Stimulated activated CD4-positive, alpha-beta T cell treated with anti-CD3 and anti-CD28 coated beads, Interleukin-1b, Interleukin-23, amount 100 ng/mL, for 1 hour (primary cell): ENCODE results near the gene LTBP2.
"Not testable (repeated sequence)": the region's sequence is repeated elsewhere in the genome, so short reads cannot be mapped to it uniquely, and the experiment has no call there.

Source experiments
- DNase-seq, 2 donors: peaks; one replicate each; pipeline ENCODE4 v3.0.0-alpha.2; 2020; ENCODE audit warnings: low read depth in 2 of 2

LTBP2 gene

GRCh38 chr14:74551001-74551400 is 61.0 kb downstream of the LTBP2 start:
- no peak for DNase-seq

DNA sequence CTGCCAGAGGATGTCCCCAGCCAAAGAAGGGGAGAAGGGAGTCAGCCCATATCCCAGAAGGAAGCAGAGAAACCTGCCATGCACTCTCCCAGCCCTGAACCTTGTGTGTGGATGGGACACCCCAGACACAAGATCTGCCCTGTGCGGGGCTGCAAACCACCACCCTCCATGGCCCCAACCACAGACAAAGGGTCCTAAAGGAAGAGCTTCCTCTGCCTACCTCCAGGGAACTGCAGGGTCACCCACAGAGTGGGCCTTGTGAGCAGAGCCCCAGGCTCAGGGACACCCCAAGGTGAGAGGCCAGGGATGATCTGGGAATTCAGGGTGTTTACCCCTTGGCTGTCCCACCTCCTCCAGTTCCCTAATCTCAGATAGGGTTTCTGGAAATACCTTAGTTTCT is 62.0 kb downstream of the LTBP2 start:
- no peak for DNase-seq

DNA sequence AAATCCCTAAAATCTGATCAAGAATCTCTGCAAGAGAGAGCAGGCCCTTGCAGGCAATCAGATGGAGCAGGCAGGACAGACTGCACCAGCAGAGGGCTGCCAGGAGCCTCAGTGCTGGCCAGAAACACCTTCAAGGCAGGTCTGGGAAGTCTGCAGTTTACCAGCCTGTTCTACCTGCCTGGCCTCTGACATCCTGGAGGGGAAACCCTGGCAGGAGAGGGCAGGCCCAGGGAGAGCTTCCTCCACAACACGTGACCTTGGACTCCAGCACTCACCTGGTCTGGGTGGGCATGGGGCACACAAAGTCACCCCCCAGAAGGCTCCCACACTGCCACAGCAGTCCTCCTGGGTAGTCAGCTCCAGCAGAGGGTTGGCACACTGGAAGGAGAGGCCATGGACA is 62.4 kb downstream of the LTBP2 start:
- no peak for DNase-seq

GRCh38 chr14:74548881-74549280 is 63.2 kb downstream of the LTBP2 start:
- no peak for DNase-seq

DNA sequence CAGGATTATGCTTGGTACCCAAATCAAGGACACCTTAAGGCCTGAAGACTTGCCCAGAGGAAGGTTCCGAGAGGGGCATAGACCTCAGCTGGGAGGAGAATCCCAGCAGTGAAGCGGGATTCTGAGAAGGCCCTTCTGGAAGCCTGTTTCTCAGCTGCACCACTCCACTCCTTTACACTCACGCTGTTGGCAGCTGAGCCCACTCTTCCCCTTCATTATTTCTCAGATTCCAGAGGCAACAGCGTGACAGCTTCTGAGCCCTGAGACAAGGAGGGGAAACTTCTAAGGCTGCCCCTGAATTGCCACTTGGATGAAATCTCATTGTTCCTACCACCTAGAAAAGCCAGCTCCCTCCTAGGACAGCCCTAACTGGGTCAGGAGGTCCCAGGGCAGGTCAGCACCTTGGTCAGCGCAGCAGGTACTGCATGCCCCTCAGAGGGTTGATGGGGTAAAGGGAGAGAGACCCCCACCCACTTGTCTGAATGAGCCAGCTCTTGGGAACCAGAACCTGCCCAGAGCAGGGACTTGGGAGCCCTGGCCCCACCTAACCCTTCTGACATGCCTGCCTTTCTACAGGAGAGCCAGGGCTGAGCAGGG is 64.6 kb downstream of the LTBP2 start:
- DNase-seq, result no peak

GRCh38 chr14:74546416-74546815 is 65.6 kb downstream of the LTBP2 start:
- DNase-seq, result no peak

DNA sequence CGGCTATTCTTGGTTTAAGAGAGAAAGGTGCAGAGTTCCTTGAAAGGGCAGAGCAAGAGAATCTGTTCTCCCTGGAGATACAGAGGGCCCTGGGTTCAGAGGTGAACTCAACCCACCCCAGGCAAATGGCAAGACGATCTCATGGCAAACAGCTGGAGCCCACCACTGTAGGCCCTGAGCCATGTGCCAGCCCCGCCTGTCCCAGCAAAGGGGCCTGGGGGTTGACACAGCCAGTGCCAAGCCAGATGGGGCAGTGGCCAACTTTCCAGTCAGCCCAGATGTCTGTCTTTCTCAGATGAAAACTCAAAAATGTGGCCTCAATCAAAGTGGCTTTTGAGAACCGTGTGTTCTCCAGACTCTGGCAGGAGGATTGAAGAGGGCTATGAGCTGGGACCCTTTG is 66.7 kb downstream of the LTBP2 start:
- no peak for DNase-seq

DNA sequence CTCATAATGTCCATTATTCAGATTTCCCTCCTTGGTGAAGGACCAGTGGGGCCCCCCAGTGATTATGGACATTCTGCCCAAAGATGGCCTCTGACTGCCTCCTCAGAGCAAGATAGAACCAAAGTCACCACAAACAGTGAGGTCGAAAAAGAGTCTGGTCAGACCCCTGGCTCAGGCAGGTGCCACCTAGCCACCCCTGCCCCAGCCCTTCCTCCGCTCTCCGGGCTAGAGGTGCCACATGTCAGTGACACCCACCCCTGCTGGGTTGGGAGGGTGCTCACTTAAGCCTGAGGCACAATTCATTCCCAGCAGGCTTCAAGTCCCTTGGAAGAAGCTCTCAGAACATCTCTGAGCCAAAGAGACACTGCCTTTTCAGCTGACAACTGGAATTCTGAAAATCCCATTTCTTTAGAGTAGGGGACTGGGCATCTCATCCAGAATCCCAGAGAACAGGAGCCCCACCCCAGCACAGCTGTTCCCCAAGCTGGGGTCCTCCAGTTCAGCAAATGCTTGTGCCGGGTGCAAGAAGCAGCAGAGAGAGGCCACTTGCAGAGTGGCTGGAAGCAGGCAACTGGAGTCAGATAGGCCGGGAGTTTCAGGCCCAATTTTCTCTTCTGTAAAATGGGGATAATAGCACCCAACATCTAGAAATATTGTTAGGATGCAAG is 68.1 kb downstream of the LTBP2 start:
- no peak for DNase-seq

- no peak for DNase-seq
These were observed 69.9 kb downstream of the LTBP2 start for GRCh38 chr14:74542056-74542685.

GRCh38 chr14:74541225-74541624 is 70.8 kb downstream of the LTBP2 start:
- no peak for DNase-seq

DNA sequence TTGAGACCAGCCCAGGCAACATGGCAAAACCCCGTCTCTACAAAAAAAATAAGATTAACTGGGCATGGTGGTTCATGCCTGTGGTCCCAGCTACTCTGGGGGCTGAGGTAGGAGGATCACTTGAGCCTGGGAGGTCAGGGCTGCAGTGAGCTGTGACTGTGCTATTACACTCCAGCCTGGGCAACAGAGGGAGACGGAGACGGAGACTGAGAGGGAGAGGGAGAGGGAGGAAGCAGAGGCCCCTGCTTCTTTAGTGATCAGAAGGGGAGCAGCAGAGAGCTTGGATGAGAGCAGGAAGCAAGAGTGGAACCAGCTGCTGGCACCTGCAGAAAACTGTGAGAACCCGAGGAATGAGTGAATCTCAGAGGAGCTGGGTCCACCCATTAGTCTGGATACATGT is 72.5 kb downstream of the LTBP2 start:
- no peak for DNase-seq

DNA sequence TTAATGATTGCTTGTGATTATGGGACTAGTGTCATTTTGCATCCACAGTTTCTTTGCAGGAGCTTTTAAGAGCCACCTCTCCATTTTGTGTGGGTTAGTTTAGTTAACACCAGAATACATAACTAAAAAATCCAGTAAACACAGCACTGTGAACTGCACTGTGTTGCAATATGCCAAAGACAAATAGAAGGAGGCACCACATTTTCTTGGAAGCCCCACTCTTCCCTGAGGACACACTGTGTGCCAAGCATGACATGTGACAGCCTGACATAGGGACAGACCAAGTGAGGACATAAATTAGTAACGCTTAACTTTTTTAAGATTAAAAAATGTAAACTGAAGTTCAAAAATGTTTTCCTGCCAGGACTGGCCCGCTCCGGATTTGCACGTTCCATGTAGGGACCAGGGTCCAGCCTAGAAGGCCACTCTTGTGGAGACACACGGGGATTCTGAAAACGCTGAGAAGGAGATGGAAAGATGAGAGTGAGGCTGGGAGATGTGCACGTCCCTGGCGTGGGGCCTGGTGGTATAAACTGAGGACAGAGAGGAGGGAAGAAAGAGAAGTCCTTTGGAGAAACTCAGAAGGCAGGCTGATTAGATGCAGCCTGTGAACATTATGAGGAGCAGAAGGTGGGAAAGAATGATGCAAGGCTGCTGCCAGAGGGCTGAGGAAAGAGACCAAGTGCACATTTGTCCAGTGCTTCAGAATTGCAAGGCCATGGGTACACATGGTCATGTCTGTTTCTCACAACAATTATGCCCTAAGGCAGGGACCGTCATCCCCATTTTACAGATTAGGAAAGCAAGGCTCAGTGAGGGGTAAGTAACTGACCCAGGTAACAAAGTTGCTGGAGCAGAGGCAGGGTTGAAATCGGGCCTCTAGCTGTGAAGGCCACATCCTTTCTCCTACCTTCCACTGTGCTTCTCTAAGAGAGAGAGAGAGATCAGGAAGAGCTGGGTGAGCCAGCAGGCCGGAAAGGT is 73.3 kb downstream of the LTBP2 start:
- DNase-seq, result no peak

DNA sequence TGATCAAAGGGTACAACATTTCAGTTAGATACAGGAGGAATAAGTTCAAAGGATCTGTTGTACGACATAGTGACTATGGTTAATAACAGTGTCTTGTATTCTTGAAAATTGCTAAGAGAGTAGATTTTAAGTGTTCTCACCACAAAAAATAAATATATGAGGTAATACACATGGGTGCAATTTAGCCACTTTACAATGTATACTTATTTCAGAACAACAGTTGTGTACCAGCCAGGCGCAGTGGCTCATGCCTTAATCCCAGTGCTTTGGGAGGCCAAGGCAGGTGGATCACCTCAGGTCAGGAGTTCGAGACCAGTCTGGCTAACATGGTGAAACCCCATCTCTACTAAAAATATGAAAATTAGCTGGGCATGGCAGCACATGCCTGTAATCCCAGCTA is 75.7 kb downstream of the LTBP2 start:
- not testable (repeated sequence) for DNase-seq

GRCh38 chr14:74535756-74536325 is 76.2 kb downstream of the LTBP2 start:
- DNase-seq, result no peak

- no peak for DNase-seq
These were observed 78.5 kb downstream of the LTBP2 start for GRCh38 chr14:74533576-74533975.

DNA sequence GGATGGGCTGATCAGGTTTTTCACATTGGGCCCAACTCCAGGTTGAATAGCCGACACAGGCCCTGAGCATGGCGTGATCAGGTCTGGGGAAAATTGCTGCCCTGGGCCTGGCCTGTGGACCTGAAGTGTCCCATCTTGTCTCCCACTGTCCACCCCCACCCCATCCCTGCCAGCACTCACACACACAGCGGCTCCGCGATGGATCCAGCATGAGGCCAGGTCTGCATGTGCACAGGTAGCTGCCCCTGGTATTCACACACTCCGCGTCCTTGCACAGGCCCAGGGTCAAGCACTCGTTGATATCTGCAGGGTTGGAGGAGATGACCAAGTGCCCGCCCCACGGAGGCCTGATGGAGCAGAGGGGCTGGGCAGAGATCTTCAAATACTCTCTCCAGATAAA is 79.8 kb downstream of the LTBP2 start:
- no peak for DNase-seq

GRCh38 chr14:74531467-74531866 is 80.6 kb downstream of the LTBP2 start:
- no peak for DNase-seq

GRCh38 chr14:74531006-74531405 is 81.0 kb downstream of the LTBP2 start:
- no peak for DNase-seq

DNA sequence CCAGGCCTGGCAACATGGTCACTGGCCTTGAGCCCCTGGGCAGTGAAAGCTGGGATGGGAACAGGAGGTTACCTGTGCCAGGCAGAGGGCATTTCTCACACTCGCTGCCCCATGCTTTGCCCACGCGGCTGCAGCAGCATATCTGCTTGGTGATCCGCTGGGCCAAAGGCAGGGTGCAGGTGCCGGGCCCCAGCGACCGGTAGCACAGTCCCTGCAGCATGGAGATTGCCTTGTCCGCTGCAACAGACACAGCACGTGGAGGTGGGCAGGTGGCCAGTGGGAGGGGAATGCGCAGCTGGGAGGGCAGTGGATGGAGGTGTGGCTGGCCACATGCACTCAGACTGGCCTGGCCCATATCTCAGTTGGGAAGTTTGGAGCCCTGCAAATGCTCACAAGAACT is 83.2 kb downstream of the LTBP2 start:
- DNase-seq, result no peak

- DNase-seq, result no peak
These were observed 83.6 kb downstream of the LTBP2 start for GRCh38 chr14:74528406-74528805.

DNA sequence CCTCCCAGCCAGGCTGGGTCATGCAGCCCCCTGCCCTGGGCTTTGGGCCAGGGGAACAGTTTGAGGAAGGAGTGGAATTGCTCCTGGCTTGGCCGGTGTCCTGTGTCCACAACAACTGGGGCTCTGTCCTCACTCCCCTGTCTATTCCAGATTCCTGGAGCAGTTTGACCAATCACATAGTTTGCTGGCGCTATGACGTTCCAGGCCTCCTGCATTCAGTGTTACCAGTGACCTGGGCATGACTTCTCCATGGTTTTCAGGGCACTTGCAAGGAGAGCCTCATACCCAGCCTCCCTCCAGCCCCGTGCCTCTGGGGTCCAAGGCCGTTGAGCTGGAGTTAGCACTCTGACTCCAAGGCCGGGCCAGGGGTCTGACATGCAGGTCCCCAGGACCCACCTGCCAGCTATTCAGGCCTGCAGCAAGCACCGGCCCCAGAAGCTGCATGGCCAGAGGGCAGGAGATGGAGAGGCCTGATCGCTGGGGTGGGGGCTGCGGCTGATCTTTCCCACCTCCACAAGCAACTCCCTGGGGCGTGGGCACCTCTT is 84.2 kb downstream of the LTBP2 start:
- no peak for DNase-seq
